Measurements from ENCODE around the gene RANGAP1.

RANGAP1 gene

DNA sequence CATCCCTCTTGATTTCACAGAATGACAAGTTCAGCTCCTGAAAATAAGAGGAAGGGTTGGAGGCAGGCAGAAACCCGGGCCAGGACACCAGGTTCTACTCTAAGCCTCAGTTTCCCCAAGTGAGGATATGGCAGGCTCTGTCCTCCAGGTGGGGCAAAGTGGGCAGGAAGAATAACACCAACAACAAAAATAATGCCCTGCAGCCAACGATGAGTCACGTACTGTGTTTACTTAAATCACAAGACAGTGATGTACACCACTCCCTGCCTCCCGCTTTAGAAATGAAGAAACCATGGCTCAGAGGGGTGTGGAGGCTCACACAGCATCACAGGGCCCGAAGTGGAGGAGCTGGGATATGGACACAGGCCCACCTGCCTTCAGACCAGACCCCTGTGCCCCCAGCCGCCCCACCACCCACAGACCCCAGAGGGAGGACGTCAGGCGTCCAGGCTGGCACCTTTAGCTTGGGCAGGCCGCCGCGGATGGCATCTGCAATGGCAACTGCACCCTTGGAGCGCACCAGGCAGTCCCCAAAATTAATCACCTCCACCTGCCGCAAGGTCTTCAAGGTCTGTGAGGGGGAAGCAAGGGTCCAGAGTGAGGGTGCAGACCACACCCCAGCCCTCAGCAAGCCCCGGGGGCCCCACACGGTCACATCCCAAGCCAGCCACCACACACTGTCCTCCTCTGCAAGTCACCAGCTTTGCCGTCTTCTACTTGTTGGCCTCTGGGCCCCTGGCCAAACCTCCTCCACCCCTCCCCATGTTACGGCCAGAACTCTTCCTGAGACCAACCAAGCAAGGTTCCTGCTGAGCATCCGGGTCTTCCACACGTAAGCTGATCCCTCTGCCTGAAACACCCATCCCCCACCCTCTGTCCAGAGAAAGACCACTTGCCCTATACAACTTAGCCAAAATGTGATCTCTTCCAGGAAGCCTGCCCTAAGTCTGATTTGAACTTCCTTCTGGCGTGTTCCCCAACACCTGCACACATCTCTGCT lies 29.4 kb downstream of the RANGAP1 start:
- DNase-seq = no peak

DNA sequence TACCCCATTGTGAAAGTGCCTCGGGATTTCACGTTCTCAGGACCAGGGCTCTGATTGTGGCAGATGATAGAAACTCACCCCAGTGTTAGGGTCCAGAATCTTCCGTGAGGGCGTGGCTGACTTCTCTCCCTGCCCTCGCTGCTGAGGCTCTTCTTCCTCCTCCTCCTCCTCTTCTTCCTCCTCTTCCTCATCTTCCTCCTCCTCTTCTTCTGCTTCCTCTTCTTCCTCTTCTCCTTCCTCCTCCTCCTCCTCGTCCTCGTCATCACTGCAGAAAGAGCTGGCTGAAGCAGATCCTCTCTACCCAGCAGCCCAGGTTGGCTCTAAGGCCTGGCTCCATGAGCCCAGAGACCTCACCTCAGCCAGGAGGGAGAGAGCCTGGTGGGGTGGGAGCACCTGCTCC lies 31.8 kb downstream of the RANGAP1 start:
- DNase-seq = no peak

DNA sequence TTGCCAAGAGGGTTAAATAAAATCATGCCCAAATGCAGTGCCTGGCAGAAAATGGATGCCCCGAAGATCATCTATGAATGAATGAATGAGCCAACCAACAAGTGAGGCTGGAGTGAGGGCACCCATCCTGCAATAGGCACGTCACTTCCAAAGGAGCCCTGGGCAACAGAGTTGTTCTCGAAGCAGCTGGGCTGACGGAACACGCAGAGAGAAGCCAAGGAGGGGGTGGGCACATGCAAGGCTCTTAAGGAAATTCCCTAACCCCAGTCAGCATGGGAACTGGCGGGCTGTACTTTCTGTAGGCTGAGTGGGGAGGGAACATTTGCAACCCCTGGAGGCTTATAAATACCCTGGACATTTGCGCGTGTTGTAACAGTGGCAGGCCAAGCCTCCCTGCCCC lies 33.6 kb downstream of the RANGAP1 start:
- no peak for DNase-seq

DNA sequence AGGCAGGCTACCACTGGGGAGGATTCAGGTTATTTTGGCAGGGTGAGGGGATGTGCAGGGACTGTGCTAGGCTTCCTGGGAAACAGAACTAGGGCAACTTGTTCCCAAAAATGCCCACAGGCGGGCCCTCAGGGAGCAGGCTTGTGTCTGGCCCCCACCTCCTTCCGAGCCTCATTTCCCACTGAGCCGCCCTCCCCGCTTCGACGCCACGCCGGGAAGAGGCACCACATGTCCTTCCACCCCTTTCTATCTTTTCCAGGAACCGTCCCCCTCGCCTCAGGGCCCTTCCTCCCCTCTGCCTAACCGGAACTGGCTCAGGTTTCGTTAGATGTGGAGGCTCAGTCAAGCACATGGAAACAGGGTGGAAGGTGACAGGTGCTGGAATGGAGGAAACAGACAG lies 35.9 kb downstream of the RANGAP1 start:
- no peak for DNase-seq

DNA sequence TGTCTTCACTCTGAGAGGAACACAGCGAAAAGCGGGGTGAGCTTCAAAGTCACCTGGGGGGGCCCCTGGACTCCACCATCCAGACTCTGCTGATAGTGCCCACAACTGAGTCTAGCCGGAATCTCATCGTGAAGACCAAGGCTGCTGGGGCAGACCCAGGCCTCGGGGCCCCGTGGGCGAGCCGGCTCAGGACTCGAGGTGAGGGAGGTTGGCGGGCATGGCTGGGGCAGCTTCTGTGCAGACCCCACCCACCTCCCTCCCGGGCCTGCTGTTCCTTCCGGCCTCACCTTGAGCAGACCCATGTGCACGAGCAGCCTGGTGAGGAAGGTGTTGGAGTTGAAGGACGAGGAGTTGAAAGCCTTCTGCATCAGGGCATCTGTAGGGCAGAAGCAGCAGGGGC lies 36.5 kb downstream of the RANGAP1 start:
- DNase-seq = no peak

DNA sequence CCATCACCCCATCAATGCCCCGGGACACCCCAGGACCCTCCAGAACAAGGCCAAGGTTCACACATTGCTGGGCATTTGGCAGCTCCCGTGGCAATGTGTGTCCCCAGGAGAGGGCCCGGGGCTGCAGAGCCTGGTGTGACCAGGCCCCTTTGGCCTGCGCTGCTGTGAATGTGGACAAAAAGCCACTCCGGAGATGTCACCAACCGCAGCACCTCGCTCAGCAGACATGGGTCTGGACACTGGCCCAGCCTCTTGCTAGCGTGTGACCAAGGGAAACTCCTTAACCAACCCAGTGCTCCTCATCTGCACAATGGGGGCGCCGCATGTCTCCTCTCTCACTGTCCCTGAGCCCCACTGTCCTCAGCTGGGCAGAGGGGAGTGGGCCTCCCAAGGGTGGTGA lies 37.2 kb downstream of the RANGAP1 start:
- no peak for DNase-seq

DNA sequence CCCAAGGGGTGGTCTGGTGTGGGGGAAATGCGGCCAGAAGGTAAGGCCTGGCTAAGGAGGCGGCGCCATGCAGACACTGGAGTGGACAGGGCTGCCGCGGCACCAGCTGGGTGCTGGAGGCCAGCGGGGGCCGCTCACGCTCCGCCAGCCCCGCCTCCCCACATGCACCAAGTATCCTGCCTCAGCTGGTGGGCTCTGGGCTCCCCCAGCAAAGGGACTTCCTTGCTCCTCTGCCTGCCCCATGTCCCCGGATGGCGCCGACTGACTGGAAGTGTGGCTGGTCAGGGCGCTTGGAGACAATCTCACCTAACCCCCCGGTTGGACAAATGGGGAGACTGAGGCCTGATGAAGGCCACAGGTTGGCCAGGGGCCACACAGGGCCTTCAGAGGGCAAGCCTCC lies 37.7 kb downstream of the RANGAP1 start:
- no peak for DNase-seq

DNA sequence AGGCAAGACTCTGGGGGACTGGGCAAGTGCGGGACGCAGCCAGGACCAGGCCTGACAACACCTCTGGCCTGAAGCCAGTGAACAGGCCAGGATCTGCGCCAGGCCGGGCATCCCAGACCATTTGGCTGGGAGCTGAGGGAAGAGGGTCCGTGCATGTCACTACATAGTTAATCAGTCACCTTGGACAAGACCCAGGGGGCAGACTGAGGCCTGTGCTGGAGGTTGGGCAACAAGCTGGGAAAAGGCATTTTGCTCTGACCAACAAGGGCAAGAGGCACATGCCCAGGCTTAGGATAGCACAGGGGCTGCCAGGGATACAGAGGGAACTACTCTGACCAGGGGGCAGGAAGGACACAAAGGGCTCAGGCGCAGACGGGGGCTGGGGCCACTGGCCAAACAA lies 38.3 kb downstream of the RANGAP1 start:
- DNase-seq = no peak

DNA sequence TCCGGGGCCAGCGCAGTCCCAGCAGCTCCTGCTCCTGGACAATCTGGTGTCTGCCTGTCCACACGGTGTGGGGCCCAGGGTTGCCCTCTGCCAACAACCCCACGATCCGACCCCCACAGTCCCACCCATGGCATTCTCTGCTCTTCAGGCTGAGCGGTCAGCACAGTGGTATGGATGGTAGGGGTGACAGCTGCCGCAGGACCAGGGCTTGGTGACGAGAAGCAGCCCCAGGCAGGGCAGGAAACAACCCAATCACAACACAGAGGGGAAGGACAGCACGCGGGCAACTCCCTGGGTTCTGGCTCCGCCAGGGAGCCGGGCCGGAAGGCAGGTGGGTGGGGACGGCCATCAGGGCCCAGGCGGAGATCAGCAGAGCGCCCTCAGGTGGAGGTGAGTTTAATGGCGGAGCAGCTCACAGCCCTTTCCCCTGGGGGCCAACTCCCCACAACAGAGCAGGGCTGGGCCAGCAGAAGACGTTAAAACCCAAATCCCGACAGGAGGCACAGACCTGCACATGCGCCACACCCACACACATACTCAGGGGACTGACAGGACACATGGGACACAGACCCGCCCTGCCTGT lies 40.0 kb downstream of the RANGAP1 start:
- DNase-seq = no peak

DNA sequence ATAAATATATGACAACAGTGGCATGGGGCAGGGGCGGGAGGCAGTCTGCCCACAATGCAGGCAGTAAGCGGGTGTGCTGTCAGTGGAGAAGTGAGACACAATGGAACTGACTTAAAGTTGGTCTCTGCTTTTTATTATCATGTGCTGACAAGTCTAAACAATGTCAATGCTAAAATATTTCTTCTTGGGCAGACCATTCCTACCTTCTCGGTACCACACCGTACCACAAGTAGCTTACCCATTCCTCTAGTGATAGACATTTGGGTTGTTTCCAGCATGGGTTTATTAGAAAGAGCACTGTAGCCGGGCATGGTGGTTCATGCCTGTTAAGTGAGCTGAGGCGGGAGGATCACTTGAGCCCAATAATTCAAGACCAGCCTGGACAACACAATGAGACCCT lies 42.6 kb downstream of the RANGAP1 start:
- no peak for DNase-seq

DNA sequence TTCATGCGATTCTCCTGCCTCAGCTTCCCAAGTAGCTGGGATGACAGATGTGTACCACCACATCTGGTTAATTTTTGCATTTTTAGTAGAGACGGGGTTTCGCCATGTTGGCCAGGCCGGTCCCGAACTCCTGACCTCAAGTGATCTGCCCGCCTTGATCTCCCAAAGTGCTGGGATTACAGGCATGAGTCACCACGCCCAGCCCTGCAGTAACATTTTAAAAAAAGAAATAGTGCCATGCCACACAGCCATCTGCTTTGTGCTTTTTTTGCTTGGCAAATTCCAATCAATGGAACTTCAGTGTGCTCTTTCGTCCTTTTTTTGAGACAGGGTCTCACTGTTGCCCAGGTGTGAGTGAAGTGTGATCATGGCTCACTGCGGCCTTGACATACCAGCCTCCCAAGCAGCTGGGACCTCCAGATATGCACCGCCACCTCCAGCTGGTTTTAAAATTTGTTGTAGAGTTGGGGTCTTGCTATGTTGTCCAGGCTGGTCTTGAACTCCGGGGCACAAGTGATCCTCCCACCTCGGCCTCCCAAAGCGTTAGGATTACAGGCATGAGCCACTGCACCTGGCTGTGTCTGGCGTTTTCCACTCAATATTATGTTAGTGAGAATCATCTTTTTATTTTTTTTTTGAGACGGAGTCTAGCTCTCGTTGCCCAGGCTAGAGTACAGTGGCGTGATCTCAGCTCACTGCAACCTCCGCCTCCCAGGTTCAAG lies 43.4 kb downstream of the RANGAP1 start:
- DNase-seq = no peak

DNA sequence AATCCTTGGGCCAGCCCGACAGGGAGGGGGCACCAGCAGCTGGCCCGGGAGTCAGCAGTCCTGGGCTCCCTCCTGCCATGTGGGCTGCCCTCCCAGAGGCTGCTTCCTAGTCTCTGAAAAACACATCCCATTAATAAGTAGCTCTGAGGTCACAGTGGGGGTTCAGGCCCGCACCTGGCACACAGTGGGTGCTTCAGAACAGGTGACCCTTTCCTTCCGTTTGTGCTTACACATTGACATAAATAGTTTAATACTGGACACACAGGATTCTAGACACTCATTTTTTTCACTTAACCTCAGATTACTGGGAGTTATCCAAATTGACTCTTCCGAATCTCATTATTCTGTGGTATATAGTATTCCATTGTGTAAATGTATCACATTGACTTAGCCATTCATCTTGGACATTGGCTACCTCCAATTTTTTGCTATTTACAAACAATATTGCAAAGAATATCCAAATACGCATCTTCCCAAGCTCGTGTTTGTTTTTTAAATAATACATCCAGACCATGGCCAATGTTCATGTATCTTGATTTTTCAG lies 44.8 kb downstream of the RANGAP1 start:
- no peak for DNase-seq

DNA sequence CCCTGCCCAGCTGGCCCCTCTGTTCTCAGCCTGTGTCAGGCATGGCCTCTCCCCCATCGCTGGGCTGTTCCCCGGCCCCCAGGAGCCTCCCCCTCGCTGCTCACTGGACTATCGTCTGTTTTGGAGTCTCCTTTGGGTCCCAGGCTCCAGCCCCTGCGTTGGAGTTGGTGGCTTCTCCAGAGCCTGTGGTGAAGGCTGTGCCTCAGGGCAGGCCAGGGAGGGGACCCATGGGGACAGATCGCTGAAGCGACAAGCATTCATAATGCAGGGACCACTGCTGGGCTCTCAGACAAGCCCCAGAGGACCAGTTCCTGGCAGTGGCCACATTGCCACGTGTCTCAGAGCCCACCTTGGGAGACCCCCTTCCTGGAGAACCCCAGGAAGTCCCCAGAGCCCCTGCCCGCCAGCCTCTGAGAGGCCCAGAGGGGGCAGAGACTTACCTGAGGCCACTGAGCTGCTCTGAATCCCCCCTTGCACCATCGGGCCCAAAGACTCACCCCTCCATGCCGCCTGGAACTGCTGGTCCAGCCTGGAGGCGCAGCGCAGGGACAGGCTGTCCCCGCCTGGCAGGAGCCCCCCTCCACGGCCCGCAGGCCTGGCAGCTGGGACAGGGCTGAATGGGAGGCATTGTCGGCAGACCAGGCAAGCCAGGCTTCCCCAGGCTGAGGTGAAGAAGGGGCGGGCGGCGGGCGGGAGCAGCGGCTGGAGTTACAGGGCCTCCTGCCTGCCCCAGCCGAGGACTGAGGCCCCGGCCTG lies 45.4 kb downstream of the RANGAP1 start, which contains the start of gene CHADL:
Gene CHADL, minus strand, starts transcription at position 555 of the 756 bp plus-strand sequence. Its CDS starts 50 bp downstream, at position 505.
- DNase-seq = peak; percentile 24

DNA sequence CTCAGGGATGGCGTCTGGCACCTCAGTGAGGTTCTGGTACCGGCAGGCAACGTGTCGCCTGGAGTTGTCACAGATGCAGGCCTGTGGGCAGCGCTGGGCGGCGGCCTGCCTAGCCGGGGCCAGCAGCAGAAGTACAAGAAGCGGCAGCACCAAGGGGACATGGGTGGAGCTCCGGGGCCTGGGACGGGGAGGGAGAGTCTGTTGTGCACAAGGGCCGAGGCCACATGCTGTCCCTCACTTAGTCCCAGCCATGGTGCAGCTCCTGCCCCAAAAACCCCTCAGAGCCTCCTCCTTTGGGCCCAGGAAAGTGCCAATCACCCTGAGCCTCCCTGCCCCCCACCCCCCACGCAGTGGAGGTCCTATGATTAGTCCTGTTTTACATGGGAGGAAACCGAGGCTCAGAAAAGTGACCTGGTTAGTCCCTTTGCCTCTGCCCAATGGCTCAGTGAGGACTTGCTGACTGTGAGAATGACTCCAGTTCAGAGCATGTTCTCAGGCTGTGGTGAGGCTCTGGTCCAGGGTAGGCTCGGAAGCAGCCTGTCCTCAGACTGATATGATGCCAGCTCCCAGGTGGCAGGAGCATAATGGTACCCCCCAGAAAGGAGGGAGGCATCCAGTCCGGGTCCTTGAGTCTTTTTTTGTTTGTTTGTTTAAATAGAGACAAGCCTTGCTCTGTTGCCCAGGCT lies 46.4 kb downstream of the RANGAP1 start:
- DNase-seq = no peak

DNA sequence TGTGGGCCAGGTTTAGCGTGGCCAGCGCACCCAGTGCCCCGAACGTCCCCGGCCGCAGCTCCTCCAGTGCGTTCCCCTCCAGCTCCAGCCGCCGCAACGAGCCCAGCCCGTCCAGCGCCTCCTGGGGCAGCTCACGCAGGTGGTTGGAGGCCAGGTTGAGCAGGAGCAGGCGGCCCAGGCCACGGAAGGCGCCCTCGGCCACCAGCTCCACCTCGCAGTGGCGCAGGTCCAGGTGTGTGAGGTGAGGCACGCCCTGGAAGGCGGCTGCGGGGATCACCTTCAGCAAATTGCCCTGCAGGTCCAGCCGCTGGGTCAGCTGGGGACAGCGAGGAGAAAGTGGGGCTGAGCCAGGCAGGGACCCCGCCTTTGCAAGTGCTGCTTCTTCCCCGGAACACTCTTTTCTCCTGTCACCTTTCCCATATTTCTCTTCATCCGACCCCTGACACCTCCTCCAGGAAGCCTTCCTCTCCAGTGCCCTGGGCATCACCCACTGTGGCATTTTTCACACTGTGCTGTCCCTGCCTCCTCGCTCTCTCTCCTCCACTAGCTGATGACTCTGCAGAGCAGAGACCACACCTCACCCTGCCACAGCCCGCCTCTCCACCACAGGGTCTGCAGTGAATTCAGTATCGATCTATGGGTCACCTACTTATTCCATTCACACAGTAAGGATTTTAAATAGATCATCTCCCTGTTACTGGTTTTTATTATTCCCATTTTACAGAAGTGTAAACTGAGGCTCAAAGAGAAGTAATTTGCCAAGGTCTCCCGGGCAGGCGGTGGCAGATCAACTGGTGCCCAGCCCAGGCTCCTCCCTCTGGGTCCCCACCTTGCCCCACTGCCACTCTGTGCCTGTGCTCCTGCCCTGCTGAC lies 47.2 kb downstream of the RANGAP1 start:
- DNase-seq = no peak

DNA sequence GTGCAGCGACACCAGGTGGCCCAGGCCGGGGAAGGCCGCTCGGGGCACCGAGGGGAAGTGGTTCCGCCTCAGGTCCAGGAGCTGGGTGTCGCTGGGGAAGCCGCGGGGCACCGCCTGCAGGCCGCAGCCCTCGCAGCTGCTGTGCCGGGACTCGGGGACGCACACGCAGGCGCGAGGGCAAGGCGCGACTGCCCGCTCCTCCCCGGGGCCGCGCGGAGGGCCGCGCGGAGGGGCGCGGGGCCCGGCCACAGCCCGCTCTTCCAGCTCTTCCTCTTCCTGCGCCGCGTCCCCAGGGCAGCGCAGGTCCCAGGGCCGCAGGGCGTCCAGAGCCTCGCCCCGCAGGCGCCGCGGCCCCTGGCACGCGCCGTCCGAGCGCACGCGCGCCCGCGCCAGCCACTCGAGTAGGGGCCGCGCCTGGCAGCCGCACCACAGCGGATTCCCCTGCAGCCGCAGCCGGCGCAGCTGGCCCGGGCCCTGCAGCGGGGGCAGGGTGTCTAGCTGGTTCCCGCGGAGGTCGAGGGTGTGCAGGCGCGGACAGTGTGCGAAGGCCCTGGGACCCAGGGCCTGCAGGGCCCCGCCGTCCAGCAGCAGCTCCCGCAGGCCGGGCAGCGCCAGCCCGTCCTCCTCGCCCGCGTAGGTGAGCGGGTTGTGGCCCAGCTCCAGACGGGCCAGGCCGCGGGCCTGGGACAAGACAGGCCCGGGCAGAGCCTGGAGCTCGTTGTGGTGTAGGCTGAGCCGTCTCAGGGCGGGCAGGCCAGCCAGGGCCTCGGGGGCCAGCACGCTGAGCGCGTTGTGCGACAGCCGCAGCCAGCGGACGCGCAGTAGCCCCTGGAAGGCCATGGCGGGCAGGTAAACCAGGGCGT lies 48.0 kb downstream of the RANGAP1 start:
- DNase-seq = peak; percentile 50

DNA sequence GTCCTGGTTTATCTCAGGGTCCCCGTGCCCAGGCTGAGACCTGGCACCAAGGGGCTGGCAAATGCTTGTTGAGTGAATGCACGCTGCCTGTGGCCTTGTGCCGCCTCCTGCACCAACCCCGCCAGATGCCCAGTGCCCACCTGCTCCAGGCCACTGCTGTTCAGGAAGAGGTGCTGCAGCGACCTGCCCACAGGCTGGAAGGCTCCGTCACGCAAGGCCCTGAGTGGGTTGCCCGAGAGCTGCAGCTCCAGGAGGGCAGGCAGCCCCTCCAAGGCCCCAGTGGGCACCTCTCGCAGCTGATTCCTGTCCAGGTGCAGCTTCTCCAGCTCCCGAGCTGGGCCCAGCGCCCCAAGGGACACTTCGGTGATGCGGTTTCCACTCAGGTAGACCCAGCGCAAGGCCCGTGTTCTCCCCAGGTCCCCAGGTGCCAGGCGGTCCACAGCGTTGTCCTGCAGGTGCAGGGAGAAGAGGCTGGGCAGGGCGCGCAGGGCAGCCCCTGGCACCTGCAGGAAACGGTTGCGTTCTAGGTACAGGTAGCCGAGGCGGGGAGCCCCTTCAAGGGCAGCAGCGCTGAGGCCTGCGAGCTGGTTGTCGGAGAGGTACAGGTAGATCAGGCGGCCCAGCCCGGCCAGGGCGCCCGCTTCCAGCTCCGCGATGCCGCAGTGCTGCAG lies 48.8 kb downstream of the RANGAP1 start:
- DNase-seq = no peak

DNA sequence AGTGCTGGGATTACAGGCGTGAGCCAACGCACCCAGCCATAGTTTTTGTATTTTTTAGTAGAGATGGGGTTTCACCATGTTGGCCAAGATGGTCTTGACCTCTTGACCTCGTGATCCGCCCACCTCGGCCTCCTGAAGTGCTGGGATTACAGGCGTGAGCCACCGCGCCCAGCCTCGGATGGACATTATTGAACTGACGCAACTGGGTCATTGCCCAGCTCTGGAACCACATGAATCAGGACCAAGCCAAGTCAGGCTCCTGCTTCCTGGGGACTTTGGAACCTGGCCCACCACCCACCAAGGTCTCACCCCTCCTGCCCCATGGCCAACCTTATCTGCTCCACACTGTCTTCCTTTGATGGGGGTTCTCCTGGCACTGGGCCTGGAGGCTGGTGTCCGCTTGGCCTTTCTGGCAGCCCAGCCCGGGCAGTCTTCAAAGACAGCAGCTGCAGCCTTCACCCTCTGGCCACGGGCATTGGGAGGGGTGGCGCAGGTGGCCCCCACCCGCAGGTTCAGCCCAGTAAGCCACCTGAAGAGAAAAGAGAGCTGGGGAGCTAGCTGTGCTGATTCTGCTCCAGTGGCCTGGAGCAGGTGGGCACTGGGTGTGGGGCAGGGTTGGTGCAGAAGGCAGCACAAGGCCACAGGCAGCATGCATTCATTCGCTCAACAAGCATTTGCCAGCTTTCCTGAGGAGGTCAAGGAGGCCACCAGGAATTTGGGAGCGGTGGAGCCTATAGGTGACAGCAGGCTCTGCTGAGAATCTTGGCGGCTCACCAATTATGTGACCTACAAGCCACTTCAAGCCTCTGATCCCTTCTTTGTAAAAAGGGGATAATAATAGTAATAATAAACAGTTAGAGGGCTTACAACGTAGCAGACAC lies 50.9 kb downstream of the RANGAP1 start:
- DNase-seq = no peak
